ENCODE measurements around the gene PDXP. TPM values are rescaled to one million over a fixed set of nuclear protein-coding genes. Genes with fewer than 3 reads are reported as not detected.
A peak's percentile ranks its signal among the peaks of the same experiment; 100 is the strongest.

The PDXP gene
- total RNA-seq, 1 donor from 2014 or later, result 17.6 TPM

DNA sequence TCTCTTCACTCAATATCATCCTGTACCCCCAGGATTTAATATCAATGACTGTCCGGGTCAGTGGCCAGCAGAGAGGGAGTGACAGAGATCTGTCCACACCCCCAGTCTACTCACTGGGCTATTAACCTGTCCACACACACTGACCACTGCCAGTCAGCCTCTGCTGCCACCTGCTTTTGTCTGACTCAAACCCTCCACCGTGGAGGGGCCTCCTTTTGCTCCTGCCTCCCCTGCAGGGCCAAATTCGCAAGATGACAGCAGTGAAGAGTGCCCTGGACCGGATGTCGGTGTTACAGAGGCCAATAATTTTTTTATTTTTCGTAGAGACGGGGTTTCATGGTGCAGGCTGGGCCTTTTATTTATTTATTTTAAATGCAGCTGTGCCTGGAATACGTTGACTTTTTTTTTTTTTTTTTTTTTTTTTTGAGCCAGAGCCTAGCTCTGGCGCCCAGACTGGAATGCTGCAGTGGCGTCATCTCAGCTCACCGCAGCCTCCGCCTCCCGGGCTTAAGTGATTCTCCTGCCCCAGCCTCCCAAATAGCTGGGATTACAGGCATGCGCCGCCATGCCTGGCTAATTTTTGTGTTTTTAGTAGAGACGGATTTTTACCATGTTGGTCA lies 5.1 kb downstream of the PDXP start:
- no peak for DNase-seq
- no peak for ATAC-seq (ENCODE audit: poor library complexity)
- intact Hi-C loops (cut with DNase I), result no loop called here

DNA sequence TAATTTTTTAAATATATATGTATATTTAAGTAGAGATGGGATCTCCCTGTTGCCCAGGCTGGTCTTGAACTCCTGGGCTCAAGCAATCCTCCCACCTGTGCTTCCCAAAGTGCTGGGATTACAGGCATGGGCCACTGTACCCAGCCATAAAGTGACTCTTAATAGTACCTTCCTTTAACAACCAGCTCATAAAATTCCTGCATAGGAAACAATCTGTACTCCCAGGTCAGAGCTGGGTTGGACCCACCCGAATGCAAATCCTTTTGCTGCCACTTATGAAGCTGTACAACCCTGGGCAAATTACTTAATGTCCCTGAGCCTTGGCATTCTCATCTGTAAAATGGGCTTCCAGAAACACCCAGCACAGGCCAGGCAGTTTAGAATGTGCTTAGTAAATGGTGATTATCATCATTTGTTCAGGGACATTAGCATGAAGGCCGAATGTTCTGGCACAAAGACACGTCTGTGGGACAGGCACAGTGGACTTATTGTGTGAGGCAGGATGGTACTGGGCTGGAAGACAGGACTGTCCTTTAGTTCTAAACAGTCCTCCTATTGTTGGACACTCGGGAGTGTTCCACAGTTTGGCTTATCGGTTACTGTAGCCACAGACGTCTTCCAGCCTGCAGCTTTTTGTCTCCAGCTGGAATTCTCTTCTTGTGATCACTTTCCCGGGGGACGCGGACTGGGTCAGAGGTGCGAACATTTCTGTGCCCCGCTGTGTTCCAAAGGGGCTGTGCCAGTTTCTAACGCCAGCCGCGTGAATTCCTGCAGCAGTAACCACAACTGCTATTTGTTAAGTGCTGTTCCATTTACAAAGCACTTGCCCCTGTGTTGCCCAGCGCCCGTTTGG lies 6.0 kb downstream of the PDXP start:
- DNase-seq, result no peak
- no peak for ATAC-seq (ENCODE audit: poor library complexity)
- intact Hi-C loops (cut with DNase I), result no loop called here

DNA sequence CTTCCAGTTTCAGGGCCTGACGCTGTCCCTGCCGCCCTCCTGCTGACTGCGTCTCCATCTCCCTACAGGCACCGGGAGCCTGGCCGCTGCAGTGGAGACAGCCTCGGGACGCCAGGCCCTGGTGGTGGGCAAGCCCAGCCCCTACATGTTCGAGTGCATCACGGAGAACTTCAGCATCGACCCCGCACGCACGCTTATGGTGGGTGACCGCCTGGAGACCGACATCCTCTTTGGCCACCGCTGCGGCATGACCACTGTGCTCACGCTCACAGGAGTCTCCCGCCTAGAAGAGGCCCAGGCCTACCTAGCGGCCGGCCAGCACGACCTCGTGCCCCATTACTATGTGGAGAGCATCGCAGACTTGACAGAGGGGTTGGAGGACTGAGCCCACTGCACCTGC lies 7.0 kb downstream of the PDXP start:
- DNase-seq (no peak), ATAC-seq (ENCODE audit: poor library complexity) (no peak)
- intact Hi-C loops (cut with DNase I), result no loop called here

DNA sequence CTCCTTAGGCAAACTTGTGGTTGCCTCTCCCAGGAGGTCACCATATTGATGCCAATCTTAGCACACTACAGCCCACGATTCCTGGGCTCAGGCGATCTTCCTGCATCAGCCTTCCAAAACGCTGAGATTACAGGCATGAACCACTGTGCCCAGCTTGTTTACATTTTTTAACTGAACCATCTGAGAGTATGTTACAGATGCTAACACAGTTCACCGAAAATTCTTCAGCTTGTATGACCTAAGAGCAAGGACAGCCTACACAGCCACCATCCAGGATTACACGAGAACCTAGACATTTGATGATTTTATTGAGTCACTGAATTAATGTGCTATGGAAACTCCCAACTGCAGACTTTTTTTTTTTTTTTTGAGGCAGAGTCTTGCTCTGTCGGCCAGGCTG lies 11.1 kb downstream of the PDXP start:
- intact Hi-C loops (cut with DNase I), result no loop called here
- DNase-seq (no peak), ATAC-seq (ENCODE audit: poor library complexity) (no peak)

DNA sequence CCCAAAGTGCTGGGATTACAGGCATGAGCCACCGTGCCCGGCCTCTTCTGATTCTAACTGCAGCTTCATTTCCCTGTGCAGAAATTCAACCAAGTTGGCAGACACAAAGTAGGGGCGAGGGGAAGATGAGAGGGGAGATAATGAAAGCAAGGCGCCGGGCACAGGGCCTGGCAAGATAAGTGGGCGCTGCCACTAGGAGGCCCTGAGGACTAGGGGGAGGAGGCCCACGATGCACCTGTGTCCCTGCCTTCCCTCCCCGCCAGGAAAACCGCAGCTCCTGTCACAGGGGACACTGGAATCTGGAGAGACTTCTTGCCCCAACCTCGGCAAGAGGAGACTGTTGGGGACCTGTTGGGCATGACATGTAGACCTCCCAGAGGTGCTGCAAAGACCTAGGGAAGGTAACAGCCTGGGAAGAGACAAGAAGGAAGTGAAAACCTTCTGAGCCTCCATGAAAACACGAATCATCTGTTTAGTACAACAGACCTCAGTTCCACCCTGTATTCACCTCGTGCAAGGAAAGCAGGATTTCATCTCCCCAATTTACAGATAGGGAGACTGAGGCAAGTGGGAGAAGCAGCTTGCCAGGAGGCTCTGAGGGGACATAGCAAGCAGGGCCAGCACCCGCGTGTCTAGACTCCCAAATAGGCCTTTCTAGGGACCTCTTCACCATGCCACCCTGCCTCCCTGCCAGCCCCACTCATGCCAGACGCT lies 13.8 kb downstream of the PDXP start:
- ATAC-seq (ENCODE audit: poor library complexity), result no peak
- DNase-seq, result no peak

DNA sequence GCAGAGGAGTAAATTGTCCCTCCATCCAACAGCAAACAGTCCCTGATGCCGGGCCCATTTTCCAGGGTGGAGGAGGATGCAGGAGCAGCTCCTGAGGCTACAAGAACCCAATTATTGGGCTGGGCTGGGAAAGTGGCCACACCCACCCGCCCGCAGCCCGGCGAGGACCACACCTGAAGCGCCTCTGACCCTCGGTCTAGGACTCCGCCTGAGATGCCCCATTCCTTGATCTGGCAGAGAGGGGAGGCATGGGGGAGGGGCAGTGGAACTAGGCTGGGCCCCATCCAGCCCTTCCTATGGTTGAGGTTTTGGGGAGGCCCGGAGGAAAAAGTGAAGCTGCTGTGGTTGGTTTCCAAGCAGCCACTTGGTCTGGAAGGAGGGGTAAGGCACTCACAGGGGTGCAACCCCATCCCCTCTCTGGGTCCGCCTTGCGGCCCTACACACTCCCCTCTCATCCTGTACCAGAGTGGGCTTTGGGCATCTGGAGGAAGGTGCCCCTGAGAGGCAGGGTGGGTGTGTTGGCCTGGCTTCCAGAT lies 14.5 kb downstream of the PDXP start:
- ATAC-seq (ENCODE audit: poor library complexity) (no peak), DNase-seq (no peak)
- intact Hi-C loops (cut with DNase I), result no loop called here

More for the DNA sequence above, 13.8 kb downstream of the PDXP start:
- intact Hi-C loops (cut with DNase I), result no loop called here

DNA sequence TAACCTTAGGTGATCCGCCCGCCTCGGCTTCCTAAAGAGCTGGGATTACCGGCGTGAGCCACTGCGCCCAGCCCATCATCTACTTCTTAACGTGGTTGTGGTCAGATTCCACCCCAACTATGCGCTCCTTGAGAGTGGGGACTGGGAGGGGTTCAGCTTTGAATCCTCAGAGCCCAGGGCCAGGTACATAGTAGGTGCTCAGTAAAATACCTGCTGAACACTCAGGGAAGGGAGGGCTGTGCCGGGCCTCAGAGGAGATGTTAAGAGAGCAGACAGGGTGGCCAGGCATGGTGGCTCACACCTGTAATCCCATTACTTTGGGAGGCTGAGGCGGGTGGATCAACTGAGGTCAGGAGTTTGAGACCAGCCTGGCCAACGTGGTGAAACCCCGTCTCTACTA lies 15.7 kb downstream of the PDXP start:
- intact Hi-C loops (cut with DNase I), result no loop called here
- no peak for ATAC-seq (ENCODE audit: poor library complexity)
- no peak for DNase-seq

DNA sequence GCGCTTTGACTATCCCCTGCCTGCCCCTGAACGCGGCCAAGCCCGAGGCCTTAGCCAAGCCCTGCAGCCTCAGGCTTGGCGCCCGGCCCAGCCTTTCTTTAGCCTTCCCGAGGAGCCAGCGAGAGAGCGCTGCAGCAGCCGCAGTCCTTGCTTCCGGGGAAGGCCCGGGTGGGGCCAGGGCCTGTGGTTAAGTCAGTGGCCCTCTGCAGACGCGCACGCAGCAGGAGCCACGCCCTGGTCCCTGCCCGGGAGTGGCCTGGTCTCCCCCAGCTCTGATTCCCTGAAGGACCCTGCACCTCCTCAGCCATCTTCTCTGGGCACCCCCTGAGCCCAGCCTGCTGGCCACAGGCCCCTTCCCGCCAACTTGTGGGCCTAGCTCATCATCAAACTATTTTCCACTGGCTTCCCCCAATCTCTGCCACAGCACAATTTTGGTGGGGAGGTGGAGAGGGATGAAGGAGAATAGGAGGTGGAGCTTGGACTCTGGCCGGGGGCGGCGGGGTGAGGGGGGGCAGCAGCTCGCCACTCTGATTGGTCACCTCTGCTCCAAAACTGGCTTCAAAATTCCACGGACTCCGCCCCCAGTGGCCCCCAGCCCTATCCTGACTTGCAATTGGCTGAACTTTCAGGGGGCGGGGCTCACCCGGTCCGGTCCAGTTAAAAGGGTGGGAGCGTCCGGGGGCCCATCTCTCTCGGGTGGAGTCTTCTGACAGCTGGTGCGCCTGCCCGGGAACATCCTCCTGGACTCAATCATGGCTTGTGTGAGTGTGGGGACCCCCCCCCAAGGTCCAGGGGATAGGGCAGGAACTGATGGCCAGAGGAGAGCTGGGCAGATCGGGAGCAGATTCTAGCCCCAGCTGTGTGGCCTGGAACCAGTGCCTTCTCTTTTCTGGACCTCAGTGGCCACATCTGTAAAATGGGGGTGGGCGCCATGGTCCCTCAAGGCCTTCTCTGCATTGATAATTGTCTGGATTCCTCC lies 16.7 kb downstream of the PDXP start, which contains the start of gene LGALS1:
TSS of gene LGALS1 (plus strand) at position 686 of the 979 bp plus-strand sequence. CDS start at position 753, 67 bp downstream.
- intact Hi-C loops (cut with DNase I), result no loop called here
- ATAC-seq (ENCODE audit: poor library complexity), result peak; percentile 88
- DNase-seq, result peak; percentile 99

DNA sequence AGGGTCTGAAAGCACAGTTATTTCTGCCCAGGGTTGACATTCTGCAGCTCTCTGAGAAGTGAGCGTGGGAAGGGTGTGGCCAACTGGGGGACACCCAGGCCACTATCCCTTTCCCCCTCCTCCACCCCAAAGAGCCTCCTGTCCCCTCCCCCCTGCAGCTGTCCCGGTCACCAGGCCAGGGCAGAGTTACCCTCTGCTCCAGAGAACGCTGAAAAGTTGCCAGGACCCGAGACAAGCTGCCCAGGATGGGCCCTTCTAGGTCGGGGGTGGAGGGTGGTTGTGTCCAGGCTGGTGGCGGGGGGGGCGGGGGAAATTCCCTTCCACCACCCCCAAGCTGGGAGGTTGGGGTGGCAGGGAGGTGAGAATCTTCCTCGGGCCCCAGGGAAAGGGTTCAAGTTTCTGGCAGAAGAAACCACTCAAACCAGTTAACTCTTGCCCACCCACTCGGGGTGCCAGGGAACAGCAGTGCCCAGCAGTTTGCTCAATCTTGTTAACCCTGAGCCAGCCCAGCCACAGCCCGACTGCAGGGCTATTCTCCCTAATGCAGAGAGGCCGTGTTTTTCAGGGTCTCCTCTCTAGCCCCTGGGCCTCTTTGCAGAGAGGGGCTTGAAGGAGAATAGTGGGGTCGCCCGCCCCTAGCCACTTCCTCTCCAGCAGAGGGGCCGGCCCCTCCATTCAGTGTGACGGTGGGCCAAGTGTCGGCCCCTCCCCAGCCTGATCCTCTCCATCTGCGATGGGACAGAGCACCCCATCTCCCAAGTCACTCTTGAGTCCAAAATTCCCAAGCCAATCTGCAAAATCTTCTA lies 17.6 kb downstream of the PDXP start:
- intact Hi-C loops (cut with DNase I), result no loop called here
- peak; percentile 54 for ATAC-seq (ENCODE audit: poor library complexity)
- peak; percentile 77 for DNase-seq

DNA sequence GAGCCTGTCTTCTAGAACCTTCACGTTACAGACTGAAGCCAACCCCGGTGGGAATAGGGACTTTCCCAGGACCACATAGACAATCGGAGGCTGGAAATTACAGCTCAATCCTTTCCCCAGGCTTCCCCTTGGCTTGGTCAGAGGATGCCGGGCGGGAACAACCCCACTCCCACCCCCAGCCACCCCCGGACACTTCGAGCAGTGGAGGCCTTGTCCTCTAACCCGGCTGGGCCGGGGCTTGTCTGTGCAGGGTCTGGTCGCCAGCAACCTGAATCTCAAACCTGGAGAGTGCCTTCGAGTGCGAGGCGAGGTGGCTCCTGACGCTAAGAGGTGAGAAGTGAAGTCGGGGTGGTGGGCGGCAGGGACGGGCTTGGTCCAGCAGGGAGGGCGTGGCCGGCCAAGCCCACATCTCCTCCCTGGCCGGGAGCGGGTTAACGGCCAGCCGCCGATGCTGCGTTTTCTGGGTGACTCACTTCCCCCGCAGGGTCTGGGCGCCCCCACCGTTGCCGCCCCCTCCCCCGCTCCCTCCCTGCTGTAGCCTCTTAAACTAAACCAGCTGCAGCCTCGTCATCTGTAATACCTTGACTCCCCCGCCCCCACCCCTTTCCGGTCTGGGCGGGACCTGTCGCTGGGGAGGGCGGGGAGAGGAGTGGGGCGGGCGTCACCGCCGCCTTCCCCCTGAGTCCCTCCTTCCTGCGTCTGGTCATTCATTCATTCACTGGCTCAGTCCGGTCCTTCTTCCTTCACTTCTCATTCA lies 18.4 kb downstream of the PDXP start:
- ATAC-seq (ENCODE audit: poor library complexity), result peak; percentile 22
- peak; percentile 87 for DNase-seq
- intact Hi-C loops (cut with DNase I), result no loop called here

DNA sequence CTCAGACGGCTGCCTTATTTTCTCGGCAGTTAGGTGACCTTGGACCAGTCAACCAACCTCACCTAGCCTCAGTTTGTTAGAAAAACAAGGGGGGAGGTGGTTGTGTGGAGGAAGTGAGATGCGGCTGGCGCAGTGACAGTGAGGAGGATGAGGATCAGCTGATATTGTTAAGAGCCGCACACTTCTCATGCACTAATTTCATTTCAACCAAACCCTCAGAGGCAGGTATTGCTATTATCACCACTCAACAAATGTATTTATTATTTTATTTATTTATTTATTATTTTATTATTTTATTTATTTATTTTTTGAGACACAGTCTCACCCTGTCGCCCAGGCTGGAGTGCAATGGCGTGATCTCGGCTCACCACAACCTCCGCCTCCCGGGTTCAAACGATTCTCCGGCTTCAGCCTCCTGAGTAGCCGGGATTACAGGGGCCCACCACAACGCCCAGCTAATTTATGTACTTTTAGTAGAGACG lies 19.0 kb downstream of the PDXP start:
- intact Hi-C loops (cut with DNase I), result no loop called here
- no peak for DNase-seq
- no peak for ATAC-seq (ENCODE audit: poor library complexity)

DNA sequence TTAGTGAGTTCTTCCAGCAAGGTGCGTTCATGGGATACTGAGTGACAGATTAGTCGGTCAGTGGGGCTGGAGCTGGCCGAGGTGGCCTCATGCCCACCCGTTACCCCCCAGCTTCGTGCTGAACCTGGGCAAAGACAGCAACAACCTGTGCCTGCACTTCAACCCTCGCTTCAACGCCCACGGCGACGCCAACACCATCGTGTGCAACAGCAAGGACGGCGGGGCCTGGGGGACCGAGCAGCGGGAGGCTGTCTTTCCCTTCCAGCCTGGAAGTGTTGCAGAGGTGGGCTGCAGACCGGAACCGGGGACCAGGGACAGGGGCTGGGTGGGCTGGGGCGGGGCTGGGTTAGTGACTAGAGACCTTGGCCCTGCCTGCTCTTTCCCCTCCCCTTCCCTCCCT lies 19.8 kb downstream of the PDXP start:
- intact Hi-C loops (cut with DNase I), result no loop called here
- ATAC-seq (ENCODE audit: poor library complexity) (no peak), DNase-seq (no peak)

DNA sequence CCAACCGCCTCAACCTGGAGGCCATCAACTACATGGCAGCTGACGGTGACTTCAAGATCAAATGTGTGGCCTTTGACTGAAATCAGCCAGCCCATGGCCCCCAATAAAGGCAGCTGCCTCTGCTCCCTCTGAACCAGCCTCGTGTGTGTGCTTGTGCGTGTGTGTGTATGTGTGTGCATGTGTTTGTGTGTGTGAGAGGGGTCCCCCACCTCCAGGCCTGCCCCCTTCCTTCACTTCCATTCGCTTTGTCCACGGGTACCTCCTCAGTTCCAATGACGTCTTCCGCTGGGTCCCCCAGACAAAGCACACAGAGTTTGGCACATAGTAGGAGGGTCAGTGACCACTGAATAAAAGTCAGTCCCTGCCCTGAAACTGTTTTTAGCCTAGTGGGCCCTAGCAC lies 21.1 kb downstream of the PDXP start:
- intact Hi-C loops (cut with DNase I), result no loop called here
- DNase-seq (no peak), ATAC-seq (ENCODE audit: poor library complexity) (no peak)

DNA sequence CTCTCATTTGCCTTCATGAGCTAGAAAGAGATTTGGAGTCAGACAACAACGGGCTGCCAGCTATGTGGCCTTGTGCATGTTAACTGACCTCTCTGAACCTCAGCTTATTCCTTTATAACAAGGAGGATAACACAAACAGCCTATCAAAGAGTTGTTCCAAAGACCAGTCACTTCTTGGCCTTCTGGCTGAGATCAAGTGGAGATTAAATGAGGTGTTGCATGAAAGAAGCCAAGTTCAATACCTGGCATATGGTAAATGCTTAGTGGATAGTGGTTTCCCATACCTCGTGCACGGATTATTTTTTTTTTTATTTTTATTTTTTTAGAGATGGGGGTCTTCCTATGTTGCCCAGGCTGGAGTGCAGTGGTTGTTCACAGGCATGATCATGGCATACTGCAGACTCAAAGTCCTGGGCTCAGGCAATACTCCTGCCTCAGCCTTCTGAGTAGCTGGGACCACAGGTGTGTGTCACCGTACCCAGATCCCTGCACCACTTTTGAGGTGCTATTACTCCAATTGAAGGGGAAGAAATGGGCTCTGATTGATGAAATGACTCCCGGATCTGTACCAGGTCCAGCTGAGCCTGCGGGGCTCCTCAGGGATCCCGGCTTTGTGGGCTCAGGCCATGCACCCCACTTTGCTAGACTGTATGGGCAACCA lies 21.8 kb downstream of the PDXP start:
- intact Hi-C loops (cut with DNase I), result no loop called here
- DNase-seq, result no peak
- ATAC-seq (ENCODE audit: poor library complexity), result no peak

DNA sequence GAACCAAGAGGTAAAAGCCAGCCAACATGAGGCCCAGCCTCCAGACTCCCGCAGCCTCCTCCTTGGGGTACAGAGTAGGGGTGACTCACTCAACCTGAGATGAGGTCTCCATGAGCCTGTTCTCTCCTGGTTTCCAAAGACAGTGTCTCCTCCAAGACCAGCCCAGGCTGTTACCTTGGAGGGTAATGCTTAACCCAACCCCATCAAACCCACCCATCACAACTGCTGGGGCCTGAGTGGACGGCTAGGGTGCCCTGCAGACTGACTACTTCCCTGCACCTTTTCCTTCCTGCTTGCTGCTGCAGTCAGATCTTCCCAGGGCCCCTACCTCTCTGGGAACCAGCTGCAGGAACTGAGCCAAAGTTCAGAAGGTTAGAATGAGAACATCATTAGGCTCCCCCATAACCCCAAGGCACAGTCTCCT lies 22.5 kb downstream of the PDXP start:
- intact Hi-C loops (cut with DNase I), result no loop called here
- ATAC-seq (ENCODE audit: poor library complexity), result no peak
- DNase-seq, result no peak

DNA sequence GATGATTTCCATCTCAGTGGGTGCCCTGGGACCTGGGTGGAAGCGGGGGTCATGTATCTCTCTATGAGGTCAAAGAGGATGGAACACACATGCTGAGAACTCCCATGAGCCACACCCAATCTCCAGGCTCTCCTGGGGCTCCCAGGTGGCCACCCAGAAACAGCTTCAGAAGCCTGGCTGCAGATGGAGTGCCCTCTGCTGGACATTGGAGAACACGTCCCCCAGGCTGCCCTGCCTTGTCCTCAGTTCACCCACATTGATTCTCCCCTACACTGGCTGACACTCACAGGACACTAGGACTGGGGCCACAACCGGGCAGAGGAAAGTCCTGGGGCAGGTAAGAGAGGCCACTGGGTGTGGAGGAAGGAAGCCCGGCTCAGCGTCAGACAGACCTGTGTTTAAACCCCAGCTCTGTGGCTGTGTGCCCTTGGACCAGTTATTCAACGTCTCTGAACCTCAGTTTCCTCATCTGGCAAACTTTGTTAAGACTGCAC lies 23.1 kb downstream of the PDXP start:
- peak; percentile 77 for DNase-seq
- intact Hi-C loops (cut with DNase I), result no loop called here
- peak; percentile 56 for ATAC-seq (ENCODE audit: poor library complexity)
